Panc1 (cell line): ENCODE data around the gene STK24. TPM values are rescaled to one million over a fixed set of nuclear protein-coding genes. Genes with fewer than 3 reads are reported as not detected.

ENCODE experiments used
- ATAC-seq: fragments of 200-7000 bp; cut with Tn5 transposase; 2 replicates; pipeline ENCODE4 v1.9.1; 2020; ENCODE audit warnings: mild to moderate bottlenecking, moderate library complexity
- BruUV-seq: library from RNA; stranded (reverse); fragments of 400-500 nt; replicated peaks from 2 replicates; lab custom pipeline; 2021; lab: Mats Ljungman, UMichigan
- CTCF ChIA-PET: fragments of 300-600 bp; sonication (Branson Sonifier 250); formaldehyde crosslinking; loops from one replicate; lab custom pipeline; 2022; ENCODE audit warnings: antibody characterized with exemption; lab: Charles Lee
- POLR2A ChIA-PET: fragments of 300-600 bp; sonication (Branson Sonifier 250); formaldehyde crosslinking; loops from one replicate; lab custom pipeline; 2022; ENCODE audit warnings: antibody characterized with exemption; lab: Charles Lee
- DNase-seq: peaks from one replicate; pipeline ENCODE4 v3.0.0-alpha.2; 2010; ENCODE audit warnings: low read depth, low spot score
- H3K27ac ChIP-seq: 2 replicates; pipeline ENCODE4 v1.5.1; 2011; ENCODE audit warnings: mild to moderate bottlenecking, low read length, inconsistent platforms
- H3K27me3 ChIP-seq: fragments of 200-500 bp; sonication (Bioruptor generic); 2 replicates; pipeline ENCODE4 v1.6.0; 2014; ENCODE audit warnings: low read length, inconsistent platforms; ENCODE audit not compliant: control insufficient read depth, insufficient read depth
- H3K36me3 ChIP-seq: fragments of 200-500 bp; sonication (Bioruptor generic); 2 replicates; pipeline ENCODE4 v1.5.1; 2014; ENCODE audit warnings: inconsistent platforms, mild to moderate bottlenecking, low read length, moderate library complexity; ENCODE audit not compliant: control insufficient read depth, insufficient read depth
- H3K4me1 ChIP-seq: 2 replicates; pipeline ENCODE4 v1.5.1; 2011; ENCODE audit warnings: inconsistent platforms, mild to moderate bottlenecking, low read length, moderate library complexity; ENCODE audit not compliant: control insufficient read depth, insufficient read depth
- H3K4me3 ChIP-seq, 2 experiments: 2 replicates each; pipeline ENCODE4 v1.5.1; 2011 to 2012; ENCODE audit warnings: low read depth in 2 of 2, low read length in 2 of 2, mild to moderate bottlenecking in 2 of 2, inconsistent platforms in 1 of 2, moderate library complexity in 1 of 2
- H3K9me3 ChIP-seq: fragments of 200-500 bp; sonication (Bioruptor generic); 2 replicates; pipeline ENCODE4 v1.5.1; 2014; ENCODE audit warnings: low read depth, mild to moderate bottlenecking, inconsistent platforms, low read length, moderate library complexity; ENCODE audit not compliant: control insufficient read depth, insufficient read depth
- POLR2AphosphoS5 ChIP-seq: IDR thresholded peaks from 2 replicates; pipeline ENCODE4 v1.6.1; 2012; ENCODE audit warnings: mild to moderate bottlenecking, low read depth, low read length, moderate library complexity
- SIN3A ChIP-seq: IDR thresholded peaks from 2 replicates; pipeline ENCODE4 v1.6.1; 2012; ENCODE audit warnings: low read depth, mild to moderate bottlenecking, low read length, moderate library complexity, borderline replicate concordance; ENCODE audit not compliant: insufficient read depth
- TCF7L2 ChIP-seq: IDR thresholded peaks from 2 replicates; pipeline ENCODE4 v1.6.1; 2011; ENCODE audit warnings: mild to moderate bottlenecking, low read depth, low read length, inconsistent platforms
- in situ Hi-C: cut with HindIII; loops from 2 replicates; pipeline ENCODE4 v1.10.0; 2016; ENCODE audit warnings: low sequenced_read_pairs, low pct_unique_long_range_greater_than_20kb
- intact Hi-C: fragments of 100-400 bp; cut with micrococcal nuclease; formaldehyde crosslinking; loops from one replicate; pipeline ENCODE4 v1.10.0; 2022; ENCODE audit not compliant: unreplicated experiment
- total RNA-seq: library from RNA; stranded (reverse); gene quantifications from one replicate; pipeline ENCODE4 v1.2.1, GENCODE V29; 2021; ENCODE audit not compliant: unreplicated experiment
- TF ChIP-seq, protein P1 (sequence below): fragments of 450-650 bp; IDR thresholded peaks from 2 replicates; pipeline ENCODE4 v1.5.1; 2017; ENCODE audit warnings: mild to moderate bottlenecking
- TF ChIP-seq, protein P2 (sequence below), 2 experiments: IDR thresholded peaks; 2 replicates each; pipeline ENCODE4 v1.6.1; 2011 to 2012; ENCODE audit warnings: low read depth in 2 of 2, control low read depth in 1 of 2, low read length in 1 of 2, mild to moderate bottlenecking in 1 of 2, moderate library complexity in 1 of 2; ENCODE audit not compliant: insufficient read depth in 1 of 2

STK24 gene
- total RNA-seq, 1 experiment from 2014 or later, result 57.3 TPM

DNA sequence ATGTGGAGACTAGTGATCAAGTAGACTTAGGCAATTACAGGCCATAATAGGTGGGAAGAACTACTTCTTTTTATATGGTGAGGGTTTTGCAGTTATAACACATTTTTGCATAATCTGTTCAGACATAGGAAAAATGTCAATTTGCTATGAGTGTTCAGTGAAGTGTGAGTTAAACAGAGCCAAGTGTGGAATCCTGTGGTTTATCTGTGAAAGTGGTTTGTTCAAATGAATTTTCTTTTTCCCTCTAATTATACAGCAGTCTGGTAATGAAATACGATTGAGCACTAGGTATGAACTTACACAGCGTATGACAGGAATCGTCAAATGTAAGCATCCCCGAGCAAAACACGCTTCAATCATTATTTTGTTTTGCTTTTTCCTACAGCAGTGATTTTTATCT lies 178.3 kb downstream of the STK24 start:
- intact Hi-C loops (no loop called here), in situ Hi-C loops (no loop called here)
- H3K9me3 ChIP-seq, result no peaks in the 10 kb centered on the region
- TF ChIP-seq POLR2AphosphoS5 (no peak), TCF7L2 (no peak), SIN3A (no peak)
- TF ChIP-seq, protein P1, sequence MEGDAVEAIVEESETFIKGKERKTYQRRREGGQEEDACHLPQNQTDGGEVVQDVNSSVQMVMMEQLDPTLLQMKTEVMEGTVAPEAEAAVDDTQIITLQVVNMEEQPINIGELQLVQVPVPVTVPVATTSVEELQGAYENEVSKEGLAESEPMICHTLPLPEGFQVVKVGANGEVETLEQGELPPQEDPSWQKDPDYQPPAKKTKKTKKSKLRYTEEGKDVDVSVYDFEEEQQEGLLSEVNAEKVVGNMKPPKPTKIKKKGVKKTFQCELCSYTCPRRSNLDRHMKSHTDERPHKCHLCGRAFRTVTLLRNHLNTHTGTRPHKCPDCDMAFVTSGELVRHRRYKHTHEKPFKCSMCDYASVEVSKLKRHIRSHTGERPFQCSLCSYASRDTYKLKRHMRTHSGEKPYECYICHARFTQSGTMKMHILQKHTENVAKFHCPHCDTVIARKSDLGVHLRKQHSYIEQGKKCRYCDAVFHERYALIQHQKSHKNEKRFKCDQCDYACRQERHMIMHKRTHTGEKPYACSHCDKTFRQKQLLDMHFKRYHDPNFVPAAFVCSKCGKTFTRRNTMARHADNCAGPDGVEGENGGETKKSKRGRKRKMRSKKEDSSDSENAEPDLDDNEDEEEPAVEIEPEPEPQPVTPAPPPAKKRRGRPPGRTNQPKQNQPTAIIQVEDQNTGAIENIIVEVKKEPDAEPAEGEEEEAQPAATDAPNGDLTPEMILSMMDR, result no peak
- TF ChIP-seq, protein P2, sequence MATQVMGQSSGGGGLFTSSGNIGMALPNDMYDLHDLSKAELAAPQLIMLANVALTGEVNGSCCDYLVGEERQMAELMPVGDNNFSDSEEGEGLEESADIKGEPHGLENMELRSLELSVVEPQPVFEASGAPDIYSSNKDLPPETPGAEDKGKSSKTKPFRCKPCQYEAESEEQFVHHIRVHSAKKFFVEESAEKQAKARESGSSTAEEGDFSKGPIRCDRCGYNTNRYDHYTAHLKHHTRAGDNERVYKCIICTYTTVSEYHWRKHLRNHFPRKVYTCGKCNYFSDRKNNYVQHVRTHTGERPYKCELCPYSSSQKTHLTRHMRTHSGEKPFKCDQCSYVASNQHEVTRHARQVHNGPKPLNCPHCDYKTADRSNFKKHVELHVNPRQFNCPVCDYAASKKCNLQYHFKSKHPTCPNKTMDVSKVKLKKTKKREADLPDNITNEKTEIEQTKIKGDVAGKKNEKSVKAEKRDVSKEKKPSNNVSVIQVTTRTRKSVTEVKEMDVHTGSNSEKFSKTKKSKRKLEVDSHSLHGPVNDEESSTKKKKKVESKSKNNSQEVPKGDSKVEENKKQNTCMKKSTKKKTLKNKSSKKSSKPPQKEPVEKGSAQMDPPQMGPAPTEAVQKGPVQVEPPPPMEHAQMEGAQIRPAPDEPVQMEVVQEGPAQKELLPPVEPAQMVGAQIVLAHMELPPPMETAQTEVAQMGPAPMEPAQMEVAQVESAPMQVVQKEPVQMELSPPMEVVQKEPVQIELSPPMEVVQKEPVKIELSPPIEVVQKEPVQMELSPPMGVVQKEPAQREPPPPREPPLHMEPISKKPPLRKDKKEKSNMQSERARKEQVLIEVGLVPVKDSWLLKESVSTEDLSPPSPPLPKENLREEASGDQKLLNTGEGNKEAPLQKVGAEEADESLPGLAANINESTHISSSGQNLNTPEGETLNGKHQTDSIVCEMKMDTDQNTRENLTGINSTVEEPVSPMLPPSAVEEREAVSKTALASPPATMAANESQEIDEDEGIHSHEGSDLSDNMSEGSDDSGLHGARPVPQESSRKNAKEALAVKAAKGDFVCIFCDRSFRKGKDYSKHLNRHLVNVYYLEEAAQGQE (IDR thresholded peaks at IDR 0.05; ENCODE audit: insufficient read depth in 1 of 2, low read depth in 2 of 2, low read length in 1 of 2), result no peak
- no peak for DNase-seq
- no peak overlapping the region for H3K27ac ChIP-seq
- H3K4me3 ChIP-seq, result no peak overlapping the region
- no peaks in the 10 kb centered on the region for H3K4me1 ChIP-seq
- POLR2A ChIA-PET, result no interaction called here
- ATAC-seq, result no peak
- no peaks in the 10 kb centered on the region for H3K27me3 ChIP-seq
- CTCF ChIA-PET, result no interaction called here
- no TSS peak for BruUV-seq
- H3K36me3 ChIP-seq, result no peaks in the 10 kb centered on the region

DNA sequence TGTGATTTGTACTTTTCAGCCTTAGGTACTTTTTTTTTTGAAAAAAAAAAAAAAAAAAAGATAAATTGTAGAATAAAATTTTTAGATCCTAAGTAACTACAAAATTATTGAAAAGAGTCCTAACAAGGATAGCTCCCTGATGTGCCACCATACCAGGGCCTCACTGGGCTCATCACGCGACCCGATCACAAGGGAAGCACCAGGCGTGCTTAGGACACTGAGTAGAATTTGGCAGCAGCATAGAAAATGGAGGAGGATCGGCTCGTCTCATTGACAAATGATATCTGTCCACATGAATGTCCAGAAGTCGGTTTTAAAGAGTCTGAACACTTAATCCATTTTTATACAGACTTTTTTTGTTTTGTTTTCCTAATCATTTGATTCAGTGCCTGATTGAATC lies 179.0 kb downstream of the STK24 start:
- intact Hi-C loops (no loop called here), in situ Hi-C loops (no loop called here)
- ATAC-seq (no peak), DNase-seq (no peak)
- ChIA-PET POLR2A (no interaction called here), CTCF (no interaction called here)
- H3K4me3 ChIP-seq, result no peak overlapping the region
- H3K36me3 ChIP-seq, result no peaks in the 10 kb centered on the region
- no peaks in the 10 kb centered on the region for H3K27me3 ChIP-seq
- BruUV-seq, result no TSS peak
- TF ChIP-seq POLR2AphosphoS5 (no peak), SIN3A (no peak)
- TF ChIP-seq, protein P2 (IDR thresholded peaks at IDR 0.05; ENCODE audit: insufficient read depth in 1 of 2, low read depth in 2 of 2, low read length in 1 of 2), result no peak
- TF ChIP-seq, protein P1, result no peak
- H3K4me1 ChIP-seq, result no peaks in the 10 kb centered on the region
- H3K27ac ChIP-seq, result no peak overlapping the region
- no peaks in the 10 kb centered on the region for H3K9me3 ChIP-seq
